Kidney (tissue), 14 donors: ENCODE data around the gene PCNX4. TPM values are rescaled to one million over a fixed set of nuclear protein-coding genes. Genes with fewer than 3 reads are reported as not detected.

Experiments used
- DNase-seq, 5 donors: peaks; one replicate each; pipeline ENCODE4 v3.0.0-alpha.2; 2013 to 2020
- FAIRE-seq: peaks from 2 replicates; lab custom pipeline; 2012; peaks lifted over from hg19 to GRCh38; lab: Jason Lieb, UNC
- H3K27ac ChIP-seq, 2 donors: one replicate each; pipeline ENCODE4 v1.7.0; 2013; ENCODE audit warnings: low read depth in 2 of 2, low read length in 2 of 2, inconsistent platforms in 1 of 2
- H3K27me3 ChIP-seq: one replicate; pipeline ENCODE4 v1.7.1; 2013; ENCODE audit warnings: low read length, inconsistent platforms; ENCODE audit not compliant: control insufficient read depth, insufficient read depth
- H3K36me3 ChIP-seq, 3 donors: one replicate each; pipeline versions ENCODE4 v1.7.0 to v1.7.1; 2013; ENCODE audit warnings: low read length in 3 of 3, control low read depth in 1 of 3, inconsistent platforms in 1 of 3; ENCODE audit not compliant: insufficient read depth in 3 of 3, control insufficient read depth in 2 of 3
- H3K4me1 ChIP-seq, 3 donors: one replicate each; pipeline versions ENCODE4 v1.7.0 to v1.7.1; 2013; ENCODE audit warnings: low read length in 3 of 3, inconsistent platforms in 1 of 3, low read depth in 1 of 3; ENCODE audit not compliant: control insufficient read depth in 2 of 3, insufficient read depth in 2 of 3
- H3K4me3 ChIP-seq, 3 donors: one replicate each; pipeline versions ENCODE4 v1.7.0 to v1.8.1; 2013; ENCODE audit warnings: low read length in 3 of 3, control low read depth in 1 of 3, inconsistent platforms in 1 of 3
- H3K9ac ChIP-seq, 3 donors: one replicate each; pipeline versions ENCODE4 v1.7.0 to v1.7.1; 2013; ENCODE audit warnings: low read length in 3 of 3, control low read depth in 1 of 3, inconsistent platforms in 1 of 3
- H3K9me3 ChIP-seq, 3 donors: one replicate each; pipeline versions ENCODE4 v1.7.0 to v1.7.1; 2013; ENCODE audit warnings: low read length in 3 of 3, control low read depth in 1 of 3, inconsistent platforms in 1 of 3; ENCODE audit not compliant: control insufficient read depth in 2 of 3, insufficient read depth in 1 of 3
- CTCF ChIP-seq: IDR thresholded peaks from 3 replicates; pipeline ENCODE4 v1.5.1; 2012; ENCODE audit warnings: mild to moderate bottlenecking, moderate library complexity, borderline replicate concordance; ENCODE audit not compliant: insufficient read depth; ENCODE audit errors: extremely low read depth
- intact Hi-C: fragments of 100-400 bp; cut with DNase I; formaldehyde crosslinking; loops from one replicate; pipeline ENCODE4 v1.11.1; 2022
- polyA plus RNA-seq: library from polyadenylated mRNA; stranded (reverse); fragments of 350-450 nt; fragmentation: Illumina TruSeq; extraction: RNeasy Lipid Tissue Mini Kit (QIAGEN cat#74804); gene quantifications from one replicate; pipeline ENCODE4 v1.2.3, GENCODE V29; 2014; ENCODE audit warnings: low read depth, low replicate concordance; ENCODE audit not compliant: insufficient read depth
- total RNA-seq: library from RNA; stranded (reverse); fragmentation: NEBNext Ultra II Directional; extraction: Animal tissue kit (Norgen Biotek cat#: 25700); gene quantifications from one replicate; pipeline ENCODE4 v1.2.1, GENCODE V29; 2021
- donor health status: control.
- donor health status: control.
- donor health status: control.
- donor health status: control.
- donor health status: control.
- donor health status: DM: yes; HTN: yes; CAD: no.
- donor health status: Normal renal cell carcinoma (clear cell type).

Gene PCNX4
- total and polyA plus RNA-seq, 2 donors from 2014 or later = 25.1 to 44.9 TPM

GRCh38 chr14:60094306-60094897, 2.7 kb downstream of the PCNX4 start:
- peaks cover 0 to 6% (median 0%) of the 10 kb centered on the region in 3 donors for H3K36me3 ChIP-seq
- no peak overlapping the region for H3K9ac ChIP-seq
- DNase-seq = peak in 2 of 5 donors; percentile 13 to 37
- no peaks in the 10 kb centered on the region for H3K9me3 ChIP-seq
- peak overlapping the region in 2 of 3 donors; percentile 37 to 89 for H3K4me3 ChIP-seq
- H3K4me1 ChIP-seq = peaks cover 5 to 13% (median 12%) of the 10 kb centered on the region in 3 donors
- no peaks in the 10 kb centered on the region for H3K27me3 ChIP-seq
- FAIRE-seq = no peak
- intact Hi-C loops = no loop called here
- no peak overlapping the region for H3K27ac ChIP-seq
- no peak for TF ChIP-seq CTCF

DNA sequence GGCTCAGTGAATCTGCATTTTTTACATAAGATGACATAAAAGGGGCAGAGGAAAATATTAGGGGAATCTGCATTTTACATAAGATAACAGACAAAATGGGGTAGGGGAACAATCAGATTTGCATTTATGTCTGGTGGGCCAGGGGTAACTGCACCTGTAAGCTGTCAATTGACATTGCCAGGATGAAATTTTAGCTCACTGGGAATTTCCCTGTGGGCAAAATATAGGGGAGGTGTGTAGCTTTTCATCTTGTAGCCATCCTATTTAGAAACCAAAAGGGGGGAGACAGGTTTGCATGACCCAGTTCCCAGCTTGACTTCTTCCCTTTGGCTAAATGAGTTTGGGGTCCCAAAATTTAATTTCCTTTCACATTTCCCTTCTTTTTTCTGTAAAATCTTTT, 3.5 kb downstream of the PCNX4 start:
- no peak for FAIRE-seq
- intact Hi-C loops = no loop called here
- TF ChIP-seq CTCF = no peak

DNA sequence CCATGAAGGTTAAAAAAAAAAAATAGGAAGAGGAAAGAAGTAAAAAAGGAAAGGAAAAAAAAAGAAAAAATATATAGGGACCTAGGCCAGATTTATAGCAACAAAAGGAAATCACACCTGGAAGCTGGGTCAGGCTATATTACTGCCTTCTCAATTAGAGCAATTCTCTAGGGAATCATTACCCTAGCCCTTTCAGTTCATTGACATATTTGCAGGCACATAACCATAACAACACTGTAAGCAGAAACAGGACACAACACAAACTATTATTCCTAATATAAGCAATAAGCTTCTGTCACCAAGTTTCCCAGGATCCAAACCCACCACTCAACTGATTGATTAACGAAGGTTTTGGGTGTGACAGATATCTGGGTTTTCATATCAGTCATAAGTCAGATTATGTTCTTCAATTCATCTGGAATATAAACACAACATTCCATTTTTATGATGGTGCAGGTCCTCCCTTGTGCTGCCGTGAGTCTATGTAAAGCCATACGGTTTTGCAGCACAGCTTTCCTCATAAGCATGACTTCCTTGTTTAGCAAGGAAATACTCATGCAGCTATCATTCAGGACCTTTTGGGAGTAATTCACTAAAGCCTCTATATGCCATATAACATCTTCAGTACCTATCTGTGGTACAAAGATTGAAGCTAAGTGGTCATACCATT, 4.2 kb downstream of the PCNX4 start:
- intact Hi-C loops = no loop called here
- no peaks in the 10 kb centered on the region for H3K9me3 ChIP-seq
- no peak overlapping the region for H3K9ac ChIP-seq
- TF ChIP-seq CTCF = no peak
- DNase-seq (no peak), FAIRE-seq (no peak)
- H3K27me3 ChIP-seq = no peaks in the 10 kb centered on the region
- no peak overlapping the region for H3K4me3 ChIP-seq
- H3K36me3 ChIP-seq = peaks cover 0 to 6% (median 0%) of the 10 kb centered on the region in 3 donors
- H3K27ac ChIP-seq = no peak overlapping the region
- peaks cover 5 to 13% (median 12%) of the 10 kb centered on the region in 3 donors for H3K4me1 ChIP-seq

More for the DNA sequence above, 3.5 kb downstream of the PCNX4 start:
- Histone ChIP-seq H3K27me3 (no peaks in the 10 kb centered on the region), H3K4me1 (peaks cover 5 to 13% (median 12%) of the 10 kb centered on the region in 3 donors), H3K4me3 (no peak overlapping the region), H3K9me3 (no peaks in the 10 kb centered on the region), H3K9ac (no peak overlapping the region), H3K36me3 (peaks cover 0 to 6% (median 0%) of the 10 kb centered on the region in 3 donors), H3K27ac (no peak overlapping the region)
- DNase-seq = no peak
